ENCODE data around the gene HDX. TPM values are rescaled to one million over a fixed set of nuclear protein-coding genes. Genes with fewer than 3 reads are reported as not detected.

The HDX gene
- total and polyA plus RNA-seq, 9 donors, result 2.2 to 9.4 (median 5.7) TPM

DNA sequence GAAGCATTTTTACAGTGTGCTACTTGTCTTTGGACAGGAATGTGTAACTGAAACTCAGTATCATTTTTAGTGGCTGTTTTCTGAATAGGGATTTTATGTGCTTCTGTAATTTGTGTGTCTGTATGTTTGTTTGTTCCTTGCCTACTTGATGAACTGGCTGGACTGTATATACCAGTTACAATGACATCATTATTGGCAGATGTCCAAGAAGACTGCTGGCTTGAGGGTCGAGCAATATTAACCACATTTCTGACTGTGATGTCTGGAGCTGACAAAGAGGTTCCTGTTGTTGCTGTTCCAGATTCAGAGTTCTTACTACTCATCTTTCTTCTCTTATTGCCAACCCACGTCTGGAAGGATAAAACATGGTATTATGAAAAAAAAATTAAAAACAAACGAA, 33.0 kb downstream of the HDX start:
- intact Hi-C loops (cut with DNase I), result no loop called here
- Histone ChIP-seq H3K4me3 (no peak overlapping the region), H3K9me3 (no peaks in the 10 kb centered on the region), H3K4me1 (ENCODE audit: insufficient read depth) (no peaks in the 10 kb centered on the region), H3K27ac (no peak overlapping the region), H3K36me3 (no peaks in the 10 kb centered on the region), H3K27me3 (no peaks in the 10 kb centered on the region)
- DNase-seq, result no peak
- 31 to 44% (median 32%) methylated on average over 3 of the region's 3 CpGs for WGBS, 3 donors
- TF ChIP-seq, protein P1, sequence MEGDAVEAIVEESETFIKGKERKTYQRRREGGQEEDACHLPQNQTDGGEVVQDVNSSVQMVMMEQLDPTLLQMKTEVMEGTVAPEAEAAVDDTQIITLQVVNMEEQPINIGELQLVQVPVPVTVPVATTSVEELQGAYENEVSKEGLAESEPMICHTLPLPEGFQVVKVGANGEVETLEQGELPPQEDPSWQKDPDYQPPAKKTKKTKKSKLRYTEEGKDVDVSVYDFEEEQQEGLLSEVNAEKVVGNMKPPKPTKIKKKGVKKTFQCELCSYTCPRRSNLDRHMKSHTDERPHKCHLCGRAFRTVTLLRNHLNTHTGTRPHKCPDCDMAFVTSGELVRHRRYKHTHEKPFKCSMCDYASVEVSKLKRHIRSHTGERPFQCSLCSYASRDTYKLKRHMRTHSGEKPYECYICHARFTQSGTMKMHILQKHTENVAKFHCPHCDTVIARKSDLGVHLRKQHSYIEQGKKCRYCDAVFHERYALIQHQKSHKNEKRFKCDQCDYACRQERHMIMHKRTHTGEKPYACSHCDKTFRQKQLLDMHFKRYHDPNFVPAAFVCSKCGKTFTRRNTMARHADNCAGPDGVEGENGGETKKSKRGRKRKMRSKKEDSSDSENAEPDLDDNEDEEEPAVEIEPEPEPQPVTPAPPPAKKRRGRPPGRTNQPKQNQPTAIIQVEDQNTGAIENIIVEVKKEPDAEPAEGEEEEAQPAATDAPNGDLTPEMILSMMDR (IDR thresholded peaks at IDR 0.05), result no peak
- TF ChIP-seq EP300 (IDR thresholded peaks at IDR 0.05) (no peak), POLR2A (IDR thresholded peaks at IDR 0.05) (no peak)

DNA sequence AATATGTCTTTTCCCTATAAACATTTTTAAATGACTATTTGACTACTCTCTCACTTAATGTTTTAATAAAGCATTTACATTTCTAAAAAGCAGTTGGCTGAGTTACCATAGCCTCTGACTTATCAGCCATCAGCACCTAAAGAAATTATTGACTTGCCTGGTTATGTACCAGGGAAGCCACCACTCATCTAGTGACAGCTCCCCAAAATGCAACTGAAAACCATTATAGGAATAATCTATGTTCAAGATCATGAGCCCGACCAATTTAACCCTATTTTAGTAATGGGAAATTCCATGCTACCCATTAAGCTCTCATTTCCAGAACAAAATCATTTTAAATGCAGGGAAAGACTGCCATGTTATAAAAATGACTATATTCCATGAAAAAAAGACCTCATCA, 34.4 kb downstream of the HDX start:
- no peak for DNase-seq
- intact Hi-C loops (cut with DNase I), result no loop called here
- WGBS, 3 donors, result 65 to 70% (median 67%) methylated on average over 1 of the region's 1 CpG
- H3K4me1 ChIP-seq (ENCODE audit: insufficient read depth), result no peaks in the 10 kb centered on the region
- no peaks in the 10 kb centered on the region for H3K9me3 ChIP-seq
- no peaks in the 10 kb centered on the region for H3K27me3 ChIP-seq
- no peaks in the 10 kb centered on the region for H3K36me3 ChIP-seq
- TF ChIP-seq EP300 (IDR thresholded peaks at IDR 0.05) (no peak), POLR2A (IDR thresholded peaks at IDR 0.05) (no peak)
- TF ChIP-seq, protein P1 (IDR thresholded peaks at IDR 0.05), result no peak
- no peak overlapping the region for H3K27ac ChIP-seq
- H3K4me3 ChIP-seq, result no peak overlapping the region

DNA sequence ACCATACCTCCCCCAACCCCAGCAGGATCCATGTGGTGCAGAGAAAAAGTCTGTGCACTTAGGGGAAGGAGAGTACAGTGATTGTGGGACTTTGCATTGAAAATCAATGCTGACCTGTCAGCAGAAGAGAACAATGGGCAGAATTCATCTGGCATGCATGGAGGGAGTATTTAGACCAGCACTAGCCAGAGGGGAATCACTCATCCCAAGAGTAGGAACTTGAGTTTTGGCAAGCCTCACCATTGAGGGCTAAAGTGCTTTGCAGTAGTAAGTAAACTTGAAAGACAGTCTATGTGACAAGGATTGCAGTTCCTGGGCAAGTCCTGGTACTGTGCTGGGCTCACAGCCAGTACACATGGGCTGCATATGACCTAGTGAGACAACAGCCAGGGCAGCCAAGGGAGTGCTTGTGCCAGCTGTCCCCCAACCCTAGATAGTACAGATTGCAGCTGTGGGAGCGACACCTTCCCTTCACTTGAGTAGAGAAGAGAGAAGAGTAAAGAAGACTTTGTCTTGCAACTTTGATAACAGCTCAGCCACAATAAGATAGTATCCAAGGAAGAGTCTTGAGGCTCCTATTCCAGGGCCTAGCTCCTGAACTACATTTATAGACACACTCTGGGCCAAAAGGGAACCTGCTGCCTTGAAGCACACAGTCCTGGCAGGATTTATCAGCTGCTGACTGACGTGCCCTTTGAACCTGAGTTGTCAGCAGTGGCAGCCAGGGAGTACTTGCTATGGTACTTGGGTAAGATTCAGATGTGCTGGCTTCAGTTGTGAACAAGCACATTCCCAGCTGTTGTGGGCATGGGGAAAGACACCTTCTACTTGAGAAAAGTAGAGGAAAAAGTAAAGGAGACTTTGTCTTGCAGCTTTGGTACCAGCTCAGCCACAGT, 48.7 kb downstream of the HDX start:
- 64 to 78% (median 68%) methylated on average over 2 of the region's 2 CpGs for WGBS, 3 donors
- intact Hi-C loops (cut with DNase I), result loop anchor here in 1 of 4 donors (10.0 kb wide), 1 partner anchor 261 kb away; no protein-coding TSS in a partner anchor
- TF ChIP-seq, protein P1 (IDR thresholded peaks at IDR 0.05), result no peak
- TF ChIP-seq EP300 (IDR thresholded peaks at IDR 0.05), result no peak
- no peak for TF ChIP-seq POLR2A (IDR thresholded peaks at IDR 0.05)

DNA sequence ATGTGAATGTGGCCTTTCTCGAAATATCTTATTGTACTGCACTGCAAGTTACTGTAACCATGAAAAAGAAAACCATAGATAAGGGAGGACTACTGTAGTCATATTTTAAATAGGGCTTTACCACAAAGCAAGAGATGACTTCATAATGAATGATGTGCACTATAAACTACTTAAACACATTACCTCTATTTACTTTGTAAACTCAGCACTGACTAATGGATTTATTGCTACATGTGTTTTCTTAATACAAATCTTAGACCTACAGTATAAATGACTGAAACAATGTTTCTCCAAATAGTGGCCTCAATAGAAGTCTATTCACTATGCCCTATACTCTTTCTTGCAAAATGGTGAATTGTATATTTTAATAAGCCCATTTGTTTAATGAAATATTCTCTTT, 61.1 kb downstream of the HDX start:
- WGBS, 3 donors, result 67 to 82% (median 69%) methylated on average over 1 of the region's 1 CpG
- no peak for TF ChIP-seq EP300 (IDR thresholded peaks at IDR 0.05)
- TF ChIP-seq, protein P1 (IDR thresholded peaks at IDR 0.05), result no peak
- TF ChIP-seq POLR2A (IDR thresholded peaks at IDR 0.05), result no peak

More for the DNA sequence above, 48.7 kb downstream of the HDX start:
- no peaks in the 10 kb centered on the region for H3K4me1 ChIP-seq (ENCODE audit: insufficient read depth)
- H3K36me3 ChIP-seq, result no peaks in the 10 kb centered on the region
- DNase-seq, result no peak
- no peaks in the 10 kb centered on the region for H3K27me3 ChIP-seq
- no peak overlapping the region for H3K27ac ChIP-seq
- H3K4me3 ChIP-seq, result no peak overlapping the region
- H3K9me3 ChIP-seq, result no peaks in the 10 kb centered on the region

More for the DNA sequence above, 61.1 kb downstream of the HDX start:
- Histone ChIP-seq H3K9me3 (no peaks in the 10 kb centered on the region), H3K27ac (no peak overlapping the region), H3K27me3 (no peaks in the 10 kb centered on the region), H3K4me1 (ENCODE audit: insufficient read depth) (no peaks in the 10 kb centered on the region), H3K4me3 (no peak overlapping the region), H3K36me3 (no peaks in the 10 kb centered on the region)
- intact Hi-C loops (cut with DNase I), result no loop called here
- DNase-seq, result no peak
